Neural crest cell (in vitro differentiated cells): ENCODE results near the gene PNKP. TPM values are rescaled to one million over a fixed set of nuclear protein-coding genes. Genes with fewer than 3 reads are reported as not detected.

ENCODE experiments used
- DNase-seq: peaks from one replicate; pipeline ENCODE4 v3.0.0; 2021; ENCODE audit warnings: low read depth, mixed read lengths, low spot score
- H3K27ac Mint-ChIP-seq: one replicate; pipeline ENCODE4 v1.8.0; 2021; ENCODE audit warnings: mild to moderate bottlenecking, mixed read lengths; ENCODE audit not compliant: unreplicated experiment
- H3K27me3 Mint-ChIP-seq: 2 replicates; pipeline ENCODE4 v1.8.0; 2021; ENCODE audit warnings: low read depth, mild to moderate bottlenecking, mixed read lengths
- H3K36me3 Mint-ChIP-seq: 2 replicates; pipeline ENCODE4 v1.8.0; 2021; ENCODE audit warnings: low read depth, mild to moderate bottlenecking, mixed read lengths
- H3K4me1 Mint-ChIP-seq: 2 replicates; pipeline ENCODE4 v1.8.0; 2021; ENCODE audit warnings: mixed read lengths
- H3K4me3 Mint-ChIP-seq: one replicate; pipeline ENCODE4 v1.8.0; 2021; ENCODE audit warnings: mild to moderate bottlenecking, mixed read lengths
- H3K9me3 Mint-ChIP-seq: 2 replicates; pipeline ENCODE4 v1.8.0; 2021; ENCODE audit warnings: mixed read lengths
- CTCF ChIP-seq: fragments of 200-600 bp; sonication (generic); conservative IDR thresholded peaks from 2 replicates; pipeline ENCODE4 v1.5.0; 2021; ENCODE audit warnings: antibody characterized with exemption, mild to moderate bottlenecking
- total RNA-seq: library from RNA; stranded (reverse); gene quantifications from 2 replicates; pipeline ENCODE4 v1.2.1, GENCODE V29; 2021

The PNKP gene
- total RNA-seq, 1 donor from 2014 or later: 135 TPM

- Mint-ChIP-seq H3K4me3 (no peak overlapping the region), H3K27me3 (no peaks in the 10 kb centered on the region), H3K36me3 (peaks cover 12% of the 10 kb centered on the region), H3K4me1 (peaks cover 21% of the 10 kb centered on the region), H3K27ac (no peak overlapping the region), H3K9me3 (no peaks in the 10 kb centered on the region)
- no peak for DNase-seq
- no peak for TF ChIP-seq CTCF
These were observed 11.3 kb upstream of the PNKP start for GRCh38 chr19:49878744-49879070.

GRCh38 chr19:49877879-49878743 lies 10.7 kb upstream of the PNKP start:
- Mint-ChIP-seq H3K27ac (no peak overlapping the region), H3K9me3 (no peaks in the 10 kb centered on the region), H3K4me1 (peaks cover 21% of the 10 kb centered on the region), H3K36me3 (peaks cover 7% of the 10 kb centered on the region), H3K27me3 (no peaks in the 10 kb centered on the region), H3K4me3 (no peak overlapping the region)
- TF ChIP-seq CTCF: no peak
- DNase-seq: peak; percentile 94

GRCh38 chr19:49877020-49877878 lies 9.9 kb upstream of the PNKP start, which contains the start of the genes AKT1S1 and TBC1D17:
TSS of gene AKT1S1 (minus strand) at chr19:49877355. CDS start at chr19:49873295, 4,060 bp downstream.
TSS of gene TBC1D17 (plus strand) at chr19:49877702. CDS start at chr19:49877724, 22 bp downstream.
- Mint-ChIP-seq H3K4me1 (peaks cover 21% of the 10 kb centered on the region), H3K27me3 (no peaks in the 10 kb centered on the region), H3K4me3 (no peak within 1 kb of the TSS), H3K9me3 (no peaks in the 10 kb centered on the region), H3K36me3 (peaks cover 4% of the 10 kb centered on the region), H3K27ac (no peak within 1 kb of the TSS)
- TF ChIP-seq CTCF: no peak
- peak; percentile 94 for DNase-seq

- peaks cover 25% of the 10 kb centered on the region for H3K4me1 Mint-ChIP-seq
- no peak overlapping the region for H3K4me3 Mint-ChIP-seq
- peak; percentile 92 for DNase-seq
- H3K9me3 Mint-ChIP-seq: no peaks in the 10 kb centered on the region
- no peak for TF ChIP-seq CTCF
- H3K36me3 Mint-ChIP-seq: peaks cover 1% of the 10 kb centered on the region
- no peak overlapping the region for H3K27ac Mint-ChIP-seq
- H3K27me3 Mint-ChIP-seq: no peaks in the 10 kb centered on the region
These were observed 9.1 kb upstream of the PNKP start for GRCh38 chr19:49876422-49877019.

GRCh38 chr19:49875857-49876421 lies 8.6 kb upstream of the PNKP start:
- H3K36me3 Mint-ChIP-seq: no peaks in the 10 kb centered on the region
- no peaks in the 10 kb centered on the region for H3K27me3 Mint-ChIP-seq
- no peak overlapping the region for H3K27ac Mint-ChIP-seq
- no peak overlapping the region for H3K4me3 Mint-ChIP-seq
- H3K9me3 Mint-ChIP-seq: no peaks in the 10 kb centered on the region
- no peak for TF ChIP-seq CTCF
- peaks cover 25% of the 10 kb centered on the region for H3K4me1 Mint-ChIP-seq
- peak; percentile 56 for DNase-seq
